Retinal pigment epithelial cell (primary cell): ENCODE measurements around the gene GNMT.
A peak's percentile ranks its signal among the peaks of the same experiment; 100 is the strongest.

Experiments
- DNase-seq: peaks from one replicate; pipeline ENCODE4 v3.0.0-alpha.2; 2010; ENCODE audit warnings: low read depth
- H3K4me3 ChIP-seq: 2 replicates; pipeline ENCODE4 v1.5.1; 2011; ENCODE audit warnings: mild to moderate bottlenecking, low read length, control low read depth, moderate library complexity
- TF ChIP-seq, protein P1 (sequence below): conservative IDR thresholded peaks from 2 replicates; pipeline ENCODE4 v1.5.1; 2011; ENCODE audit warnings: low read depth, low read length, control low read depth, inconsistent platforms

Gene GNMT

DNA sequence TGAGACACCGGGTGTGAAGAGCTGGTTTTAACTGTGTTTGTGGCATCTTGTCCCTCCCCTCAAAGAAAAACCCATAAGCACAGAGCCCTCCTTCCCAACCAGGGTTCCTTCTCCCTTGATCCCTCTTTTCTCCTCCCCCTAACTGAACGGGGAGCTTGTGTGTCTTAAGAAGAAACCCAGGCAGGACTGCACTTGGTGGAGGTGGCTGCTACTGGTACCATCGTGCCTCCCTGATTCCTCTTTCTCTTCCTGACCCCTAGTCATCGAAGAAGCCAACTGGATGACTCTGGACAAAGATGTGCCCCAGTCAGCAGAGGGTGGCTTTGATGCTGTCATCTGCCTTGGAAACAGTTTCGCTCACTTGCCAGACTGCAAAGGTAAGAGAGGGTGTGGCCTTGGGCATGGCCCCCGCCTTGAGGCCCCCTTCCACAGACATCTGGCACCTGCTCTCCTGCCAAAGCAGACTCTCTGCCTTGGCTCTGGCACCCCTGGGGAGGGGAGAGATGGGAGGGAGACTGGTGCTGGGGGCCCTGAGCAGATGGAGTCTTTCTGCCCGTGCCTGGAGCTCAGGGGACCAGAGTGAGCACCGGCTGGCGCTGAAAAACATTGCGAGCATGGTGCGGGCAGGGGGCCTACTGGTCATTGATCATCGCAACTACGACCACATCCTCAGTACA is 2.1 kb downstream of the GNMT start:
- no peak for DNase-seq
- TF ChIP-seq, protein P1, sequence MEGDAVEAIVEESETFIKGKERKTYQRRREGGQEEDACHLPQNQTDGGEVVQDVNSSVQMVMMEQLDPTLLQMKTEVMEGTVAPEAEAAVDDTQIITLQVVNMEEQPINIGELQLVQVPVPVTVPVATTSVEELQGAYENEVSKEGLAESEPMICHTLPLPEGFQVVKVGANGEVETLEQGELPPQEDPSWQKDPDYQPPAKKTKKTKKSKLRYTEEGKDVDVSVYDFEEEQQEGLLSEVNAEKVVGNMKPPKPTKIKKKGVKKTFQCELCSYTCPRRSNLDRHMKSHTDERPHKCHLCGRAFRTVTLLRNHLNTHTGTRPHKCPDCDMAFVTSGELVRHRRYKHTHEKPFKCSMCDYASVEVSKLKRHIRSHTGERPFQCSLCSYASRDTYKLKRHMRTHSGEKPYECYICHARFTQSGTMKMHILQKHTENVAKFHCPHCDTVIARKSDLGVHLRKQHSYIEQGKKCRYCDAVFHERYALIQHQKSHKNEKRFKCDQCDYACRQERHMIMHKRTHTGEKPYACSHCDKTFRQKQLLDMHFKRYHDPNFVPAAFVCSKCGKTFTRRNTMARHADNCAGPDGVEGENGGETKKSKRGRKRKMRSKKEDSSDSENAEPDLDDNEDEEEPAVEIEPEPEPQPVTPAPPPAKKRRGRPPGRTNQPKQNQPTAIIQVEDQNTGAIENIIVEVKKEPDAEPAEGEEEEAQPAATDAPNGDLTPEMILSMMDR, result no peak
- H3K4me3 ChIP-seq, result no peak overlapping the region

DNA sequence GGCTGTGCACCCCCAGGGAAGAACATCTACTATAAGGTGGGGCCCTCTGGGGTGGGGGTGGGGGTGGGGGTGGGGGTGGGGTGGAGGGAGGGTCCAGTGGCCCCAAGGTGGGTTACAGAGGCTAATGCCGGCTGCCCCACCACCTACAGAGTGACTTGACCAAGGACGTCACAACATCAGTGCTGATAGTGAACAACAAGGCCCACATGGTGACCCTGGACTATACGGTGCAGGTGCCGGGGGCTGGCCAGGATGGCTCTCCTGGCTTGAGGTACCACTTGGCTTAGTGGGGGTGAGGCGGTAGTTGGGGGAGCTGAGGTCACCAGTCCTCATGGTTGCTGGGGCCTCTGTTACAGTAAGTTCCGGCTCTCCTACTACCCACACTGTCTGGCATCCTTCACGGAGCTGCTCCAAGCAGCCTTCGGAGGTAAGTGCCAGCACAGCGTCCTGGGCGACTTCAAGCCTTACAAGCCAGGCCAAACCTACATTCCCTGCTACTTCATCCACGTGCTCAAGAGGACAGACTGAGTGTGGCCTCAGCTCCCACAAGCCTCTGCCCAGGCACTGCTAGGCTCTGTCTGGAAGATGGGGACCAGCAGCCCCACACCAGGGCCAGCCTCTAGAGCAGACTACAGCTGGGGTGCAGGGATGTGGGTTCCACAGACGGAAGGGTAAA is 2.8 kb downstream of the GNMT start:
- TF ChIP-seq, protein P1, result no peak
- H3K4me3 ChIP-seq, result no peak overlapping the region
- DNase-seq, result no peak

DNA sequence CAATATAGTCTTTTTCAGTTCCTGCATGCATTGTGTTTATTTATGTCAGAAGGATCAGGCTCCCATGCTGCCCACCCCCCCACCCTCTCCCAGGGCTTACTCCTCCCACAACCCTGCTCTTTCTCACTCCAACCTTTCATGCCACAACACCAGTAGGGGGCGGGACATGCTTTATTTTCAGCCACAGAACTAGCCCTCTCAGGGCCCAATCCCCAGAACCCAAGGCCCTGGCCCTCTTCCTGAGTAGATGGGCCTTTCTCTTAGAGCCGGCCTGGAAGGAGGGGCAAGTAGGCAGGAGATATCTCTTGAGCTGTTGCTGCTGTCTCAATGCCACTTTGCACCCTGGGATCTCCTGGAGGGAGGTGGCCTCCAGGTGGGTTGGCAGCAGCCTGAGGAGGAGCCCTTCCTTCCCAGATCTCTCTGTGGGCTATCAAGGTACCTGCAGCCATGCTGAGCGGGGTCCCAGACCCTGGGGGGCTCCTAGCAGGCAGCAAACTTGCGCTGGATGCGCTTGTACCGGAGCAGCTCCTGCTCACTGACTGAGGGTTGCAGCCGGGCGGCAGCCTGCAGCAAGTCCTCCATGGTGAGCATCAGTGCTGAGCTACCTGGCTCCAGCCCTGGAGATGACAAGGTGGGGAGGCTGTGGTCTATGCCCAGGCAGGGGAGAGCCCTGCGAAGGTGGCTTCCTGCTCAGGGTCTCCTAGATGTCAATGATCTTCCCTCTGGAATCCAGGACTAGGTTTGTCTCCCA is 3.5 kb downstream of the GNMT start:
- TF ChIP-seq, protein P1, result peak; percentile 34
- no peak overlapping the region for H3K4me3 ChIP-seq
- no peak for DNase-seq

DNA sequence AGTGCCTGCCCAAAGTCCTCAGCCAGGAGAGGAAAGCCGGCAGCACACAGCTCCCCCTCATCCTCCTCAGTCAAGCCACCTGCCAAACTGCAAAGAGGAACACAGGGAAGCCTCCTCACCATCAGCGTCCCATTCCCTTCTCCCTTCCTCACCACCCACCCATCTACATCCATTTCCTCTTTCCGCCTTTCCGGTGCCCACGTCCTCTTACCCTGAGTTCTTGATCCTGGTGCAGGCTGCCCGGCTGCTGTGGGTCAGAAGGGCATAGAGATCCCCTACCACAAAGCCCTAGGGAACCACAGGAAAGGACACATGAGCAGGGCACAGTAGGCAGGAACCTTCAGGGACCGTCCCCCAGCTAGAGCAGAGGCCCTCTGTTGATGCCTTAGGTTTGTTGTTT is 6.0 kb downstream of the GNMT start:
- no peak for DNase-seq
- H3K4me3 ChIP-seq, result no peak overlapping the region
- TF ChIP-seq, protein P1, result no peak

DNA sequence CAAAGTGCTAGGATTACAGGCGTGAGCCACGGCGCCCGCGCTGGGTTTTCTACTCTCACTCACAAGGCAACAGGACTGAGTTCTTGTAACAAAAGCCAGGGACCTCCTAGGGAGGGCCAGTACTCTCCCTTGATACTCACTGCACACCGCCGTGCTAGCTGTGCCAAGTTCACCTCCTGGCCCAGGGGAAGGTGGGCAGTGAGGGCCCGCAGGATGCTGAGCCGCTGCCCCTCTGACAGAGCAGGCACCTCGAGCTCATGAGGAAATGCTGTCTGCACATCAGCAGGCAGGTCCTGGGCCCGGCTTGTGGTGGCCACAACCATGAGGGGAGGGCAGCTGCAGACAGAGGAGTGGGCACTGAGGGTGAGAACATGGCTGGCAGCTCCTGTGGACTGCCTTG is 6.7 kb downstream of the GNMT start:
- TF ChIP-seq, protein P1, result no peak
- no peak for DNase-seq
- no peak overlapping the region for H3K4me3 ChIP-seq

DNA sequence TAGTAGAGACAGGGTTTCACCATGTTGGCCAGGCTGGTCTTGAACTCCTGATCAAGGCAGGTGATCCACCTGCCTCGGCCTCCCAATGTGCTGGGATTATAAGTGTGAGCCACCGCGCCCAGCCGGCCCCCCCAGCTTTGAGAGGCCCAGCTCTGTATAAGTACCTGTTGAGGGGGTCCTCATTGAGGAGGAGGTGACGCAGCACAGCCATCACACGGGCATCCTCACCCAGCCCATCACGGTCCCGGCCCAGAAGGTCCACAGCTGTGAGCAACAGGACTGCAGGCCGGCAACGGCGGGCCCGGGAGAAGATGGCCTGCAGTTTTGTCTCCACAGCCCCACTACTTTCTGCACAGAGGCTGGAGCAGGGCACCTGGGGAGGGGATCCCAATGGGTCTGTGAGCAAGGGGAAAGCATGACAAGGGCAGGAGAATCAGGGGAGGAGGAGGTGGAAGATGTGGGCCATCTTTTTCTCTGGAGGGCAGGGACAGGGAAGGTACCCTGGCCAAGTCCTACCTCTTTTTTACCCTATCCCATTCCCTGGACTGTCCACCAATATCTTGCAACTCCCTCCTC is 7.7 kb downstream of the GNMT start:
- TF ChIP-seq, protein P1, result no peak
- no peak for DNase-seq
- H3K4me3 ChIP-seq, result no peak overlapping the region
